Activated naive CD8-positive, alpha-beta T cell (primary cell): ENCODE measurements around the gene ZSCAN31.
"Not testable (repeated sequence)": the region's sequence is repeated elsewhere in the genome, so short reads cannot be mapped to it uniquely, and the experiment has no call there.

Source experiments
- H3K27ac Mint-ChIP-seq: one replicate; pipeline ENCODE4 v1.8.0; 2021; ENCODE audit warnings: mixed read lengths
- H3K27me3 Mint-ChIP-seq: one replicate; pipeline ENCODE4 v1.8.0; 2021; ENCODE audit warnings: mixed read lengths
- H3K36me3 Mint-ChIP-seq: one replicate; pipeline ENCODE4 v1.8.0; 2021; ENCODE audit warnings: mixed read lengths
- H3K4me1 Mint-ChIP-seq: one replicate; pipeline ENCODE4 v1.8.0; 2021; ENCODE audit warnings: low read depth, mixed read lengths
- H3K4me3 Mint-ChIP-seq: one replicate; pipeline ENCODE4 v1.8.0; 2021; ENCODE audit warnings: mild to moderate bottlenecking, mixed read lengths
- H3K9me3 Mint-ChIP-seq: one replicate; pipeline ENCODE4 v1.8.0; 2021; ENCODE audit warnings: low read depth, mixed read lengths

The ZSCAN31 gene

DNA sequence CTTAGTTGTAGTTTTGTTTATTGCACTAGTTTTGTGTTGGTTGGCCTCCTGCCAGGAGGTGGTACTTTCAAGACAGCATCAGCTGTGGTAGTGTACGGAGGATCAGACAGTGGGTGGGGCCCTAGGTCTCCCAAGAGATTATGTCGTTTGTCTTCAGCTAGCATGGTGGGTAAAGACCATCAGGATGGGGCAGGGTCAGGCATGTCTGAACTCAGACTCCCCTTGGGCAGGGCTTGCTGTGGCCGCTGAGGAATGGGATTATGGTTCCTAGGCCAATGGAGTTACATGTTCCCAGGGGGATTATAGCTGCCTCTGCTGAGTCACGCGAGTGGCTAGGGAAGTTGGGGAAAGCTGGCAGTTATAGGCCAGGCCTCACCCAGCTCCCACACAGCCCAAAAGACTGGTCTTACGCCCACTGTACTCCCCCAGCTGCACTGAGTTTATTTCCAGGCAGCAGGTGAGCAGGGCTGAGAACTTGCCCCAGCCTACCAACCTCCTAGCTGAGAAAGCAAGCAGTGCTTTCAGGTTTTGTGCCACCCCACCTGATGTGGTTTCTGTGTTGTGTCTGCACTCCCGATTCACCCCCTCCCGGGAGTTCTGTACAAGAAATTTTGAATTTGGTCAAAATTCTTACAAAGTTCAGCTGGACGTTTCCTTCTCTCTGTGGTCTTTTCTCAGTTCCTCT lies 24.7 kb downstream of the ZSCAN31 start:
- Mint-ChIP-seq H3K36me3 (peaks cover 8% of the 10 kb centered on the region), H3K4me1 (no peaks in the 10 kb centered on the region), H3K9me3 (peaks cover 5% of the 10 kb centered on the region), H3K27me3 (peaks cover 15% of the 10 kb centered on the region), H3K4me3 (no peak overlapping the region), H3K27ac (no peak overlapping the region)

GRCh38 chr6:28306363-28306762 lies 29.6 kb downstream of the ZSCAN31 start:
- not testable (repeated sequence) for H3K9me3 Mint-ChIP-seq, H3K27ac Mint-ChIP-seq, H3K36me3 Mint-ChIP-seq, H3K4me3 Mint-ChIP-seq, H3K27me3 Mint-ChIP-seq
- peaks cover 15% of the 10 kb centered on the region for H3K4me1 Mint-ChIP-seq

GRCh38 chr6:28303570-28303969 lies 32.4 kb downstream of the ZSCAN31 start:
- H3K4me1 Mint-ChIP-seq, result peaks cover 15% of the 10 kb centered on the region
- peaks cover 7% of the 10 kb centered on the region for H3K27me3 Mint-ChIP-seq
- peak overlapping the region; percentile 14 for H3K4me3 Mint-ChIP-seq
- H3K9me3 Mint-ChIP-seq, result peaks cover 6% of the 10 kb centered on the region
- peaks cover 11% of the 10 kb centered on the region for H3K36me3 Mint-ChIP-seq
- H3K27ac Mint-ChIP-seq, result peak overlapping the region; percentile 72

- peaks cover 13% of the 10 kb centered on the region for H3K36me3 Mint-ChIP-seq
- H3K9me3 Mint-ChIP-seq, result no peaks in the 10 kb centered on the region
- H3K4me3 Mint-ChIP-seq, result no peak overlapping the region
- H3K27me3 Mint-ChIP-seq, result peaks cover 2% of the 10 kb centered on the region
- no peak overlapping the region for H3K27ac Mint-ChIP-seq
- no peaks in the 10 kb centered on the region for H3K4me1 Mint-ChIP-seq
These were observed 39.4 kb downstream of the ZSCAN31 start for GRCh38 chr6:28296520-28297060.

- no peak overlapping the region for H3K4me3 Mint-ChIP-seq
- no peak overlapping the region for H3K27ac Mint-ChIP-seq
- no peaks in the 10 kb centered on the region for H3K27me3 Mint-ChIP-seq
- H3K36me3 Mint-ChIP-seq, result peaks cover 13% of the 10 kb centered on the region
- no peaks in the 10 kb centered on the region for H3K9me3 Mint-ChIP-seq
- H3K4me1 Mint-ChIP-seq, result no peaks in the 10 kb centered on the region
These were observed 40.6 kb downstream of the ZSCAN31 start for GRCh38 chr6:28295326-28295725.

DNA sequence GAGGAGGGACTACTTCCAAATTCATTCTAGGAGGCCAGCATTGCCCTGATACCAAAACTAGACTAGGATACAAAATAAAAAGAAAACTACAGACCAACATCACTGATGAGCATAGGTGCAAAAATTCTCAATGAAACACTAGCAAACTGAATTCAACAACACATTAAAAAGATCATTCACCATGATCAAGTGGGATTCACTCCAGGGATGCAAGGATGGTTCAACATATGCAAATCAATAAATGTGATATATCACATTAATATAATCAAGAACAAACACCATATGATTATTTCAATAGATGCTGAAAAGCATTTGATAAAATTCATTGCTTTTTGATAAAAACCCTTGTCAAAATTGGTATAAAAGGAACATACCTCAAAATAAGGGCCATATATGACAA lies 44.4 kb downstream of the ZSCAN31 start:
- H3K4me3 Mint-ChIP-seq, result no peak overlapping the region
- peaks cover 2% of the 10 kb centered on the region for H3K27me3 Mint-ChIP-seq
- H3K36me3 Mint-ChIP-seq, result peaks cover 25% of the 10 kb centered on the region
- H3K4me1 Mint-ChIP-seq, result no peaks in the 10 kb centered on the region
- H3K27ac Mint-ChIP-seq, result no peak overlapping the region
- H3K9me3 Mint-ChIP-seq, result no peaks in the 10 kb centered on the region

GRCh38 chr6:28282926-28283325 lies 53.0 kb downstream of the ZSCAN31 start:
- H3K27ac Mint-ChIP-seq, result no peak overlapping the region
- peaks cover 13% of the 10 kb centered on the region for H3K4me1 Mint-ChIP-seq
- peaks cover 17% of the 10 kb centered on the region for H3K36me3 Mint-ChIP-seq
- H3K9me3 Mint-ChIP-seq, result no peaks in the 10 kb centered on the region
- peak overlapping the region; percentile 46 for H3K4me3 Mint-ChIP-seq
- H3K27me3 Mint-ChIP-seq, result peaks cover 9% of the 10 kb centered on the region

GRCh38 chr6:28281288-28282064 lies 54.5 kb downstream of the ZSCAN31 start, which contains the start of gene PGBD1:
Gene PGBD1 (plus strand): TSS chr6:28281572. CDS start chr6:28283814, 2,242 bp downstream.
- H3K36me3 Mint-ChIP-seq, result peaks cover 13% of the 10 kb centered on the region
- peak within 1 kb of the TSS; percentile 86 for H3K4me3 Mint-ChIP-seq
- H3K9me3 Mint-ChIP-seq, result no peaks in the 10 kb centered on the region
- H3K4me1 Mint-ChIP-seq, result peaks cover 13% of the 10 kb centered on the region
- peaks cover 7% of the 10 kb centered on the region for H3K27me3 Mint-ChIP-seq
- no peak within 1 kb of the TSS for H3K27ac Mint-ChIP-seq

DNA sequence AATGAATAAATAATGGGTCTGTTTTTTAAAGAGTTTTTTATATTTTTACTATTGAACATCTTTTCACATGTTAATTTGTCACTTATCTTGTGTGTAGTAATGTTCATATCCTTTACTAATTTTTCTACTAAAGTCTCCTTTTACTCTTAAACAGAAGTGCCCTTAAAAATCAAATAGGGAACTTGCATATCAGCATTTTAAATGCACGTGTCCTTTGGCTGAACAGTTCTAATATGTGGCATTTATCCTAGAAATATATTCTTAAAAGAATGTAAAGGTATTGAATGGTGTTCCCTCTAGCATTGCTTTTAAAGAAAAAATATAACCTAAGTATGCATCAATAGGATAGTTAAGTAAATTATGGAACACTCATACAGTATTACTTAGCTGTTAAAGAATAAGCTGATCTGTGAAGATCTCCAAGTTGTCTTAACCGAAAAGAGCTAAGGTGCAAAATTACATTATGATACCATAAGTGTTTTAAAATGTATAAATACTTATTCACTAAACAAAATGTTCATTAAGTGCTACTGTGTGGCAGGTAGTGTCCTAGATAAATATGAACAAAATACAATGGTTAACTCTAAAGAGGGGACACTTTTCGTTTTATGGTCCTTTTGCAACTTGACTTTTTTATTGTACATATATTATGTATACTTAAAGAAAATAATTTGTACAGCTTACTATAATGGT lies 55.2 kb downstream of the ZSCAN31 start:
- Mint-ChIP-seq H3K4me3 (peak overlapping the region; percentile 85), H3K27ac (no peak overlapping the region)

GRCh38 chr6:28277746-28278145 lies 58.2 kb downstream of the ZSCAN31 start:
- peaks cover 18% of the 10 kb centered on the region for H3K4me1 Mint-ChIP-seq
- peaks cover 18% of the 10 kb centered on the region for H3K36me3 Mint-ChIP-seq
- H3K27ac Mint-ChIP-seq, result no peak overlapping the region
- no peak overlapping the region for H3K4me3 Mint-ChIP-seq
- H3K9me3 Mint-ChIP-seq, result no peaks in the 10 kb centered on the region
- H3K27me3 Mint-ChIP-seq, result peaks cover 7% of the 10 kb centered on the region

More for the DNA sequence above, 55.2 kb downstream of the ZSCAN31 start:
- Mint-ChIP-seq H3K9me3 (no peaks in the 10 kb centered on the region), H3K27me3 (peaks cover 7% of the 10 kb centered on the region), H3K4me1 (peaks cover 13% of the 10 kb centered on the region), H3K36me3 (peaks cover 17% of the 10 kb centered on the region)

GRCh38 chr6:28274888-28275287 lies 61.1 kb downstream of the ZSCAN31 start:
- peaks cover 18% of the 10 kb centered on the region for H3K4me1 Mint-ChIP-seq
- peak overlapping the region; percentile 35 for H3K27ac Mint-ChIP-seq
- H3K4me3 Mint-ChIP-seq, result no peak overlapping the region
- no peaks in the 10 kb centered on the region for H3K27me3 Mint-ChIP-seq
- no peaks in the 10 kb centered on the region for H3K9me3 Mint-ChIP-seq
- peaks cover 18% of the 10 kb centered on the region for H3K36me3 Mint-ChIP-seq
